Epithelial cell of prostate (primary cell): ENCODE measurements around the gene F2RL2.
"Not testable (repeated sequence)": the region's sequence is repeated elsewhere in the genome, so short reads cannot be mapped to it uniquely, and the experiment has no call there.

Experiments used
- DNase-seq: peaks from one replicate; pipeline ENCODE4 v3.0.0-alpha.2; 2011; ENCODE audit warnings: low read depth, low spot score
- H3K27ac ChIP-seq: fragments of 450-650 bp; 2 replicates; pipeline ENCODE4 v1.5.1; 2017; ENCODE audit warnings: mild to moderate bottlenecking

F2RL2 gene

GRCh38 chr5:76625087-76625815 is 2.0 kb upstream of the F2RL2 start:
- H3K27ac ChIP-seq = no peak overlapping the region
- DNase-seq = no peak

- DNase-seq = no peak
- H3K27ac ChIP-seq = no peak overlapping the region
Observed at GRCh38 chr5:76622076-76622475, 1.1 kb downstream of the F2RL2 start.

GRCh38 chr5:76620166-76620565 is 3.0 kb downstream of the F2RL2 start:
- DNase-seq = no peak
- H3K27ac ChIP-seq = no peak overlapping the region

GRCh38 chr5:76617675-76618074 is 5.5 kb downstream of the F2RL2 start:
- DNase-seq = no peak

GRCh38 chr5:76617229-76617628 is 6.0 kb downstream of the F2RL2 start:
- H3K27ac ChIP-seq = no peak overlapping the region
- DNase-seq = no peak

More at GRCh38 chr5:76617675-76618074, 5.5 kb downstream of the F2RL2 start:
- H3K27ac ChIP-seq = no peak overlapping the region

- H3K27ac ChIP-seq = no peak overlapping the region
Observed at GRCh38 chr5:76616206-76616605, 7.0 kb downstream of the F2RL2 start.

GRCh38 chr5:76615759-76616158 is 7.4 kb downstream of the F2RL2 start:
- H3K27ac ChIP-seq = no peak overlapping the region
- DNase-seq = no peak

More at GRCh38 chr5:76616206-76616605, 7.0 kb downstream of the F2RL2 start:
- DNase-seq = no peak

- no peak for DNase-seq
Observed at GRCh38 chr5:76612942-76613341, 10.3 kb downstream of the F2RL2 start.

GRCh38 chr5:76610196-76610595 is 13.0 kb downstream of the F2RL2 start:
- no peak for DNase-seq
- no peak overlapping the region for H3K27ac ChIP-seq

More at GRCh38 chr5:76612942-76613341, 10.3 kb downstream of the F2RL2 start:
- no peak overlapping the region for H3K27ac ChIP-seq

GRCh38 chr5:76608833-76609232 is 14.4 kb downstream of the F2RL2 start:
- H3K27ac ChIP-seq = no peak overlapping the region
- DNase-seq = no peak

- no peak for DNase-seq
- H3K27ac ChIP-seq = no peak overlapping the region
Observed at GRCh38 chr5:76607353-76607871, 15.8 kb downstream of the F2RL2 start.

GRCh38 chr5:76606701-76607100 is 16.5 kb downstream of the F2RL2 start:
- H3K27ac ChIP-seq = no peak overlapping the region
- DNase-seq = no peak

GRCh38 chr5:76604838-76605237 is 18.4 kb downstream of the F2RL2 start:
- no peak for DNase-seq

GRCh38 chr5:76603991-76604390 is 19.2 kb downstream of the F2RL2 start:
- DNase-seq, H3K27ac ChIP-seq: not testable (repeated sequence)

More at GRCh38 chr5:76604838-76605237, 18.4 kb downstream of the F2RL2 start:
- H3K27ac ChIP-seq = no peak overlapping the region

- H3K27ac ChIP-seq = no peak overlapping the region
- no peak for DNase-seq
Observed at GRCh38 chr5:76602094-76602726, 21.0 kb downstream of the F2RL2 start.

GRCh38 chr5:76601470-76601869 is 21.7 kb downstream of the F2RL2 start:
- DNase-seq = no peak

GRCh38 chr5:76600716-76601115 is 22.5 kb downstream of the F2RL2 start:
- no peak for DNase-seq
- H3K27ac ChIP-seq = no peak overlapping the region

More at GRCh38 chr5:76601470-76601869, 21.7 kb downstream of the F2RL2 start:
- no peak overlapping the region for H3K27ac ChIP-seq

- H3K27ac ChIP-seq = no peak overlapping the region
- DNase-seq = no peak
Observed at GRCh38 chr5:76598531-76598930, 24.7 kb downstream of the F2RL2 start.

- H3K27ac ChIP-seq = no peak overlapping the region
- no peak for DNase-seq
Observed at GRCh38 chr5:76595755-76596481, 27.3 kb downstream of the F2RL2 start.

- no peak overlapping the region for H3K27ac ChIP-seq
- DNase-seq = no peak
Observed at GRCh38 chr5:76594107-76594506, 29.1 kb downstream of the F2RL2 start.

GRCh38 chr5:76592692-76593091 is 30.5 kb downstream of the F2RL2 start:
- no peak for DNase-seq
- no peak overlapping the region for H3K27ac ChIP-seq
